Embryonic facial prominence (tissue), 1 donor: ENCODE data around the gene ATP9B.
A peak's percentile ranks its signal among the peaks of the same experiment; 100 is the strongest.

Experiments
- DNase-seq: peaks from one replicate; pipeline ENCODE4 v3.0.0-alpha.2; 2016; ENCODE audit errors: extremely low spot score

ATP9B gene

GRCh38 chr18:79195716-79196683 lies 126.8 kb downstream of the ATP9B start:
- no peak for DNase-seq

- no peak for DNase-seq
Observed at GRCh38 chr18:79197531-79197930, 128.3 kb downstream of the ATP9B start.

- no peak for DNase-seq
Observed at GRCh38 chr18:79199691-79200374, 130.6 kb downstream of the ATP9B start.

- DNase-seq: peak; percentile 80
Observed at GRCh38 chr18:79200546-79201268, 131.5 kb downstream of the ATP9B start.

- no peak for DNase-seq
Observed at GRCh38 chr18:79203017-79203605, 133.9 kb downstream of the ATP9B start.

GRCh38 chr18:79204889-79205807 lies 136.0 kb downstream of the ATP9B start:
- no peak for DNase-seq

- no peak for DNase-seq
Observed at GRCh38 chr18:79206444-79206843, 137.2 kb downstream of the ATP9B start.

GRCh38 chr18:79208906-79209305 lies 139.7 kb downstream of the ATP9B start:
- DNase-seq: no peak

- DNase-seq: no peak
Observed at GRCh38 chr18:79210002-79210910, 141.1 kb downstream of the ATP9B start.

GRCh38 chr18:79211844-79212243 lies 142.7 kb downstream of the ATP9B start:
- no peak for DNase-seq

- no peak for DNase-seq
Observed at GRCh38 chr18:79214056-79214455, 144.9 kb downstream of the ATP9B start.

- DNase-seq: no peak
Observed at GRCh38 chr18:79216176-79216575, 147.0 kb downstream of the ATP9B start.

GRCh38 chr18:79217979-79218604 lies 148.9 kb downstream of the ATP9B start:
- no peak for DNase-seq

GRCh38 chr18:79218605-79219190 lies 149.5 kb downstream of the ATP9B start:
- DNase-seq: no peak

- DNase-seq: no peak
Observed at GRCh38 chr18:79221136-79221535, 151.9 kb downstream of the ATP9B start.

GRCh38 chr18:79222790-79223189 lies 153.6 kb downstream of the ATP9B start:
- no peak for DNase-seq

GRCh38 chr18:79223431-79223830 lies 154.2 kb downstream of the ATP9B start:
- no peak for DNase-seq

- DNase-seq: no peak
Observed at GRCh38 chr18:79224381-79224780, 155.2 kb downstream of the ATP9B start.

GRCh38 chr18:79227621-79228020 lies 158.4 kb downstream of the ATP9B start:
- no peak for DNase-seq
